GM23248 (cell line): ENCODE data around the gene PLAAT2.

Experiments used
- EZH2 ChIP-seq: fragments of 200-600 bp; sonication (generic); IDR thresholded peaks from 2 replicates; pipeline ENCODE4 v1.6.1; 2018; ENCODE audit warnings: antibody characterized with exemption, mild to moderate bottlenecking; ENCODE audit not compliant: insufficient read depth, poor library complexity, severe bottlenecking
- EZH2phosphoT487 ChIP-seq: fragments of 200-600 bp; sonication (generic); IDR thresholded peaks from 2 replicates; pipeline ENCODE4 v1.6.1; 2018; ENCODE audit warnings: antibody characterized with exemption, moderate library complexity, mild to moderate bottlenecking, low read depth; ENCODE audit not compliant: insufficient read depth

GRCh38 chr11:63508009-63508408 is 55.2 kb downstream of the PLAAT2 start:
- TF ChIP-seq EZH2: no peak
- no peak for TF ChIP-seq EZH2phosphoT487
